WTC11 (cell line): ENCODE data around the gene LRRC28. TPM values are rescaled to one million over a fixed set of nuclear protein-coding genes. Genes with fewer than 3 reads are reported as not detected.

Experiments
- ATAC-seq: fragments of 200-7000 bp; cut with Tn5 transposase; 2 replicates; pipeline ENCODE4 v1.10.0; 2021; ENCODE audit warnings: mild to moderate bottlenecking, moderate library complexity
- CTCF ChIA-PET: fragments of 300-600 bp; sonication (Branson Sonifier 250); formaldehyde crosslinking; loops from one replicate; lab custom pipeline; 2021; ENCODE audit warnings: antibody characterized with exemption; lab: Charles Lee
- POLR2A ChIA-PET: fragments of 350-600 bp; sonication (Branson Sonifier 250); formaldehyde crosslinking; loops from one replicate; lab custom pipeline; 2021; ENCODE audit warnings: antibody characterized with exemption; lab: Charles Lee
- DNase-seq: peaks from one replicate; pipeline ENCODE4 v3.0.0; 2021; ENCODE audit warnings: low spot score
- H3K27ac Mint-ChIP-seq: 2 replicates; pipeline ENCODE4 v1.8.0; 2021; ENCODE audit warnings: mixed read lengths
- H3K27me3 Mint-ChIP-seq: 2 replicates; pipeline ENCODE4 v1.8.0; 2021; ENCODE audit warnings: low read depth, mild to moderate bottlenecking, moderate library complexity, mixed read lengths
- H3K36me3 Mint-ChIP-seq: 2 replicates; pipeline ENCODE4 v1.8.0; 2021; ENCODE audit warnings: mixed read lengths
- H3K4me1 Mint-ChIP-seq: 2 replicates; pipeline ENCODE4 v1.8.0; 2022; ENCODE audit warnings: mixed read lengths
- H3K4me3 Mint-ChIP-seq: 2 replicates; pipeline ENCODE4 v1.8.0; 2021; ENCODE audit warnings: mild to moderate bottlenecking, moderate library complexity, mixed read lengths
- H3K9me3 Mint-ChIP-seq: 2 replicates; pipeline ENCODE4 v1.8.0; 2021; ENCODE audit warnings: mixed read lengths
- ATF6 ChIP-seq: sonication (generic); formaldehyde crosslinking; IDR thresholded peaks from 2 replicates; pipeline ENCODE4 v1.8.1; 2023; ENCODE audit warnings: mild to moderate bottlenecking, missing genetic modification reagents
- EMX1 ChIP-seq: fragments of 250-450 bp; sonication (Bioruptor Pico); IDR thresholded peaks from 2 replicates; pipeline ENCODE4 v1.8.0; 2021; ENCODE audit warnings: mild to moderate bottlenecking
- ESRRA ChIP-seq: sonication (generic); formaldehyde crosslinking; IDR thresholded peaks from 2 replicates; pipeline ENCODE4 v1.8.1; 2022; ENCODE audit warnings: mild to moderate bottlenecking, missing genetic modification reagents, borderline replicate concordance
- ETV6 ChIP-seq: sonication (generic); formaldehyde crosslinking; IDR thresholded peaks from 2 replicates; pipeline ENCODE4 v1.8.1; 2022; ENCODE audit warnings: mild to moderate bottlenecking, missing genetic modification reagents
- FOXK1 ChIP-seq: sonication (generic); formaldehyde crosslinking; IDR thresholded peaks from 2 replicates; pipeline ENCODE4 v1.8.0; 2022; ENCODE audit warnings: mild to moderate bottlenecking, moderate library complexity, missing genetic modification reagents
- FOXP1 ChIP-seq: sonication (generic); formaldehyde crosslinking; IDR thresholded peaks from 2 replicates; pipeline ENCODE4 v1.8.0; 2022; ENCODE audit warnings: missing genetic modification reagents, mild to moderate bottlenecking, moderate library complexity, borderline replicate concordance
- HMGA2 ChIP-seq: fragments of 250-450 bp; sonication (Bioruptor Pico); IDR thresholded peaks from 2 replicates; pipeline ENCODE4 v1.4.0; 2021; ENCODE audit warnings: mild to moderate bottlenecking, moderate library complexity
- MAX ChIP-seq: sonication (generic); formaldehyde crosslinking; IDR thresholded peaks from 2 replicates; pipeline ENCODE4 v1.8.0; 2022; ENCODE audit warnings: mild to moderate bottlenecking, missing genetic modification reagents
- MLX ChIP-seq: sonication (generic); formaldehyde crosslinking; IDR thresholded peaks from 2 replicates; pipeline ENCODE4 v1.8.1; 2023; ENCODE audit warnings: mild to moderate bottlenecking, missing genetic modification reagents, moderate library complexity
- NFATC4 ChIP-seq: fragments of 250-450 bp; sonication (Bioruptor Pico); IDR thresholded peaks from 2 replicates; pipeline ENCODE4 v1.9.0; 2021; ENCODE audit warnings: mild to moderate bottlenecking
- PRDM15 ChIP-seq: sonication (generic); formaldehyde crosslinking; IDR thresholded peaks from 2 replicates; pipeline ENCODE4 v1.8.0; 2022; ENCODE audit warnings: missing genetic modification reagents
- PREB ChIP-seq: sonication (generic); formaldehyde crosslinking; IDR thresholded peaks from 2 replicates; pipeline ENCODE4 v1.8.1; 2022; ENCODE audit warnings: mild to moderate bottlenecking, missing genetic modification reagents, moderate library complexity, borderline replicate concordance
- PRRX2 ChIP-seq: fragments of 250-450 bp; sonication (Bioruptor Pico); IDR thresholded peaks from 2 replicates; pipeline ENCODE4 v1.8.0; 2021; ENCODE audit warnings: mild to moderate bottlenecking
- SMAD3 ChIP-seq: sonication (generic); formaldehyde crosslinking; IDR thresholded peaks from 2 replicates; pipeline ENCODE4 v1.8.0; 2022; ENCODE audit warnings: missing genetic modification reagents, mild to moderate bottlenecking, borderline replicate concordance
- USF1 ChIP-seq: sonication (generic); formaldehyde crosslinking; IDR thresholded peaks from 2 replicates; pipeline ENCODE4 v1.8.0; 2022; ENCODE audit warnings: mild to moderate bottlenecking, missing genetic modification reagents
- ZNF396 ChIP-seq: fragments of 250-450 bp; sonication (Bioruptor Pico); IDR thresholded peaks from 2 replicates; pipeline ENCODE4 v1.8.0; 2021; ENCODE audit warnings: mild to moderate bottlenecking, moderate library complexity, borderline replicate concordance
- ZNF425 ChIP-seq: fragments of 250-450 bp; sonication (Bioruptor Pico); conservative IDR thresholded peaks from 2 replicates; pipeline ENCODE4 v1.9.0; 2021; ENCODE audit warnings: mild to moderate bottlenecking
- ZNF532 ChIP-seq: fragments of 250-450 bp; sonication (Bioruptor Pico); IDR thresholded peaks from 2 replicates; pipeline ENCODE4 v1.9.0; 2021; ENCODE audit warnings: mild to moderate bottlenecking, borderline replicate concordance
- total RNA-seq: library from RNA; stranded (reverse); gene quantifications from 3 replicates; pipeline ENCODE4 v1.2.3, GENCODE V29; 2021

The LRRC28 gene
- total RNA-seq, 1 experiment from 2014 or later = 18.4 TPM

- Mint-ChIP-seq H3K36me3 (no peaks in the 10 kb centered on the region), H3K9me3 (no peaks in the 10 kb centered on the region), H3K4me3 (no peak overlapping the region), H3K27ac (no peak overlapping the region), H3K27me3 (no peaks in the 10 kb centered on the region), H3K4me1 (peaks cover 10% of the 10 kb centered on the region)
- ChIA-PET POLR2A (no interaction called here), CTCF (no interaction called here)
- ATAC-seq = no peak
- TF ChIP-seq ZNF396 (CRISPR knock-in tag) = no peak
- TF ChIP-seq MAX = no peak
- no peak for TF ChIP-seq PRDM15 (CRISPR knock-in tag)
- no peak for TF ChIP-seq FOXP1 (CRISPR knock-in tag)
- no peak for TF ChIP-seq ZNF425
- no peak for TF ChIP-seq ATF6 (CRISPR knock-in tag)
- no peak for TF ChIP-seq ZNF532 (CRISPR knock-in tag)
- no peak for TF ChIP-seq ESRRA
- TF ChIP-seq ETV6 (CRISPR knock-in tag) = no peak
- TF ChIP-seq HMGA2 = no peak
- TF ChIP-seq EMX1 (CRISPR knock-in tag) = no peak
- TF ChIP-seq SMAD3 (CRISPR knock-in tag) = no peak
- TF ChIP-seq MLX (CRISPR knock-in tag) = no peak
- no peak for TF ChIP-seq FOXK1 (CRISPR knock-in tag)
- TF ChIP-seq NFATC4 (CRISPR knock-in tag) = no peak
- TF ChIP-seq USF1 (CRISPR knock-in tag) = no peak
- no peak for TF ChIP-seq PRRX2
- no peak for TF ChIP-seq PREB (CRISPR knock-in tag)
- no peak for DNase-seq
Observed at GRCh38 chr15:99336794-99337193, 85.5 kb downstream of the LRRC28 start.
